NCI-H2107 (cell line): ENCODE results near the gene RBP5.

Experiments used
- DNase-seq: peaks from one replicate; lab custom pipeline; 2025; lab: John Stamatoyannopoulos, UW

RBP5 gene

GRCh38 chr12:7073946-7074345 is 54.7 kb downstream of the RBP5 start:
- DNase-seq: no peak
